ENCODE measurements around the gene ZNF644.

The ZNF644 gene

DNA sequence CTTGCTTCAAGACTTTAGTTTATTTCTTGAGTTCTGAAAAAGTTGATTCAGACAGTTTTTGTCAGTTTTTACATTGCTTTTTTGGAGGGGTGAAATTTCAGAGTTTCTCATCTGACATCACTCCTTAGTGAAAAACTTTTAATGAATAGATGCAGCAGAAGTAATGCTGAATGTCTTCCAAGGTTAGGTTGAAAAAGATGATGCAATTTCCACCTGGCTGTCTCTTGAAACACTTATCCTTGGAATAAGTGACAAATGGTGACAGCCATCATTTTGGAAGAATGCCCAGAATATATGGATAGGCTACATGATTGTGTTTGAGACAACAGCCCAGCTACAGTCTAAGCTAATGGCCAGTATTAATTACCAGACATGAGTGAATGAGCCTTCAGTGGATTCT is 140.8 kb downstream of the ZNF644 start:
- Histone ChIP-seq H3K4me1 (ENCODE audit: control insufficient read depth in 5 of 5, insufficient read depth in 5 of 5, low read length in 5 of 5) (no peaks in the 10 kb centered on the region), H3K36me3 (ENCODE audit: control insufficient read depth in 5 of 5, insufficient read depth in 5 of 5, low read length in 5 of 5) (no peaks in the 10 kb centered on the region), H3K9ac (ENCODE audit: low read length in 5 of 5) (no peak overlapping the region), H3K27me3 (ENCODE audit: control insufficient read depth in 5 of 5, insufficient read depth in 4 of 5, low read length in 5 of 5) (no peaks in the 10 kb centered on the region), H3K9me3 (ENCODE audit: control insufficient read depth in 5 of 5, low read length in 5 of 5) (peaks cover 2 to 30% (median 16%) of the 10 kb centered on the region in 5 donors), H3K27ac (ENCODE audit: low read depth, low read length) (no peak overlapping the region), H3K4me3 (ENCODE audit: low read depth in 1 of 5, low read length in 5 of 5) (no peak overlapping the region)

DNA sequence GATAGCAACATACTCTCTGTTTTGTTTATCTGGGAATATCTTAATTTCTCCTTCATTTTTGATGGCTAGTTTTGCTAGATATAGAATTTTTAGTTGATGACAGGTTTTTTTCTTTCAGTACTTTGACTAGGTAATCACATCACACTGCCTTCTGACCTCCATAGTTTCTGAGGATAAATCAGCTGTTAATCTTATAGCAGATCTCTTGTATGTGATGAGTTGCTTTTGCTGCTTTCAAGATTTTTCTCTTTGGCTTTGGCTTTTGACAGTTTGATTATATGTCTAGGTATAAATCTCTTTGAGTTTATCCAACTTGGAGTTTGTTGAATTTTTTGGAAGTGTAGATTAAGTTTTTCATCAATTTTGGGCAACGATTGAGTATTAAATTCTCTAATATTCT is 142.6 kb downstream of the ZNF644 start:
- Histone ChIP-seq H3K27ac (ENCODE audit: low read depth, low read length) (no peak overlapping the region), H3K4me1 (ENCODE audit: control insufficient read depth in 5 of 5, insufficient read depth in 5 of 5, low read length in 5 of 5) (no peaks in the 10 kb centered on the region), H3K9ac (ENCODE audit: low read length in 5 of 5) (no peak overlapping the region), H3K4me3 (ENCODE audit: low read depth in 1 of 5, low read length in 5 of 5) (no peak overlapping the region), H3K27me3 (ENCODE audit: control insufficient read depth in 5 of 5, insufficient read depth in 4 of 5, low read length in 5 of 5) (no peaks in the 10 kb centered on the region), H3K9me3 (ENCODE audit: control insufficient read depth in 5 of 5, low read length in 5 of 5) (peaks cover 2 to 30% (median 16%) of the 10 kb centered on the region in 5 donors), H3K36me3 (ENCODE audit: control insufficient read depth in 5 of 5, insufficient read depth in 5 of 5, low read length in 5 of 5) (no peaks in the 10 kb centered on the region)

DNA sequence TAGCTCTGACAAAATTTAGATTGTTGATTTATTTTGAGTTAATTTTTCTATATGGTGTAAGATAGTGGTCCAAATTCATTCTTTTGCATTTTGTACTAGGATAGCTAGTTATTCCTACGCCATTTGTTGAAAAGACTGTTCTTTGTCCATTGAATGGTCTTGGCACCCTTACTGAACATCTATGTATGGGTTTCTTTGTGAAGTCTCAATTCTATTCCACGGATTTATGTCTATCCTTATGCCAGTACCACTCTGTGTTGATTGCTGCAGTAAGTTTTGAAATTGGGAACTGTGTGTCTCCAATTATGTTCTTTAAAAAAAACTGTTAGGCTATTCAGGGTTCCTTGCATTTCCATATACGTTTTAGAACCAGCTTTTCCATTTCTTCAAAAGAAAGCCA is 145.7 kb downstream of the ZNF644 start:
- H3K4me1 ChIP-seq (ENCODE audit: control insufficient read depth in 5 of 5, insufficient read depth in 5 of 5, low read length in 5 of 5), result no peaks in the 10 kb centered on the region
- H3K4me3 ChIP-seq (ENCODE audit: low read depth in 1 of 5, low read length in 5 of 5), result no peak overlapping the region
- peaks cover 2 to 22% (median 16%) of the 10 kb centered on the region in 5 donors for H3K9me3 ChIP-seq (ENCODE audit: control insufficient read depth in 5 of 5, low read length in 5 of 5)
- no peak overlapping the region for H3K9ac ChIP-seq (ENCODE audit: low read length in 5 of 5)
- no peaks in the 10 kb centered on the region for H3K27me3 ChIP-seq (ENCODE audit: control insufficient read depth in 5 of 5, insufficient read depth in 4 of 5, low read length in 5 of 5)
- no peaks in the 10 kb centered on the region for H3K36me3 ChIP-seq (ENCODE audit: control insufficient read depth in 5 of 5, insufficient read depth in 5 of 5, low read length in 5 of 5)
- no peak overlapping the region for H3K27ac ChIP-seq (ENCODE audit: low read depth, low read length)

All from subcutaneous abdominal adipose tissue (tissue), 5 donors.